ENCODE measurements around the gene FAM118B.

FAM118B gene

DNA sequence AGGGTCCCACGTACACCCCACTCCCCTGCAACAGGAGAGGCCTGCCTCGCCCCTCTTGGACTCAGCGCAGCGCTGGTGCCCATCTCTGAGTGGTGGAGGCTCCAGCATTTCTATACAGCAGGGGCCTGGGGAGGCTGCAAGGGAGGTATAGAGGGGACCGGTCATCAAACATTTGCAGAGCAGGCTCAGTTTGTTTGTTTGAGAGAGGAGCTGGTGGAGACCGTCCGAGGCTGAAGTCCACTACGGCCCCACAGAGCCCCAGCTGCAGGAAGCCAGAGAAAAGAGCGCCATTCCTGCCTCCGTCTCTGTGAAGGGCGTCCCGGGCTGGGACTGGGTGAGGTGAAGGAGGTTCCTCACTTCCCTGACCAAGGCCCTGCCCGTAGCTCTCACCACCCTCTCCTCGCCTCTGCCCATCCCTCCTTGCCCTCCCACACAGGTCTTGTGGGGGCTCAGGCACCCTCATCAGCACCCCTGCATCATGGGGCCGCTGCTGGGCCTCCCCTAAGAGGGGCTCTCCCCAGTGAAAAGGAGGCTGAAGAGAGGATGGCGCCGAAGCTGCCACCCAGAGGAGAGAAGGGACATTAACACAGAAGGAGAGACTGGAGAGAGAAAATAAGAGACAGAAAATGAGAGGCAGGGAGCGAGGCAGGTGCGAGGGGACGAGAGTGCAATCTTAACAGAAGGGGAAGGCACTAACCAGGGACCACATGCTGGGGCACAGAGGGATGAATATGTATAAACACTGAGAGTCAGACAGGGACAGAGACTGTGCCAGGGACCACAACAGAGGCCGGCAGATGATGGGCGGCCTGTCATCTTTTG, 24.7 kb upstream of the FAM118B start:
- no peak for DNase-seq

GRCh38 chr11:126188332-126189108, 23.1 kb upstream of the FAM118B start:
- DNase-seq = peak; percentile 55

GRCh38 chr11:126189109-126189929, 22.3 kb upstream of the FAM118B start:
- peak; percentile 65 for DNase-seq

DNA sequence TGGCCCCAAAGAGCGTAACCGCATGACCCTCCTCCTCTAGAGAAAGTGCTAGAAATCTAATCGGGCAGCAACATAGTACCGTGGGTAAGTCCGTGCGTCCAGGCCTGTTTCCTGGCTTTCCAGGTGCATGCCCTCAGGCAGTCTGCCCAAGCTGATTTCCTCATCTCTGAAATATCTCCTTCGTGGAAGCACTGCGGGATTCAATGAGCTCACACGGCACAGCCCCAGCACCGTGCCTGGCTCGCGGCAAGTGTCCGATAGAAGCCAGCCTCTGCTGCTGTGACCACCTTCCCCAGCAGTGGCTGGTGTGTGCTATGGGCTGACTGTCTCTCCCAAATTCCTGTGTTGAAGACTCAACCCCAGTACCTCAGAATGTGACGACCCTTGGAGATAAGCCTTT, 20.8 kb upstream of the FAM118B start:
- DNase-seq = peak; percentile 83

- DNase-seq = no peak
These were observed 20.1 kb upstream of the FAM118B start for GRCh38 chr11:126191379-126192073.

DNA sequence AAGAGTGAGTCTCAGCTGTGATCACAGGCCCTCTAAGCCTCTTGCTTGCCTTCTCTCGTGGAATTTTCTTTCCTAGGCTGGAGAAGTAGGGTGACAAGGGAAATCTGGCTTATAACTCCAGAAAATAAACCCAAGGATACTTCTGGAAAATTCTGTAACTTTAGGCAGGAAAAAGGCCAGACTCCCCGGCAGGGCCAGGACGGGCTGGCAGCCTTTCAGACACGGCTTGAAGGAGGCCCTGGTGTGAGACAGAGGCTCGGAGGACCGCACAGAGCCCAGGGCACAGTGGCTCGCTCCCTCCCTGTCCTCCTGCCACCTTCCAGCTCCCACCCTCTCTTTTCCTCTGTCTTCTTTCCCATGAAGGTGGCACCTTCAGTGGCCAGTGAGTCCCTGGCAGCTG, 19.2 kb upstream of the FAM118B start:
- no peak for DNase-seq

DNA sequence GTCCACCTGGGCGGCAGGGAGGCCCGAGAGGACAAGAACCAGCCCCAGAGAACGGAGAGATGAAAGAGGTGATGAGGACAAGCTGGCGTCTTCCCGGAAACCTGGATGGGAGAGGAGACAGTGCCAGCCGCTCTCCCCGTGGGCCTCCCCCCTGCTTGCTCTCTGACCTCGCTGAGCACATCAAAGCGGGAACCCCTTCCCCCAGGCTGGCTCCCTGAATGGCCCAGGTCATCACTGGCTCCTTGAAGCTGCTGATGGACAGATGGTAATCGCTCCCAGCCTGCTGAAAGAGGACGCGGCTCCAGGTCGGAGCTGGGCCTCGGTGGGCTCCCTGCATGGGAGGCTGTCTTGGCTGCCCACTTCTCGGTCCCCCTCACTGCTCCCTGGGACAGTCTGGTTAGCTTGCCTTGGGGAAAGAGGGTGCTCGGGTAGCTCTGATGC, 18.5 kb upstream of the FAM118B start:
- no peak for DNase-seq

DNA sequence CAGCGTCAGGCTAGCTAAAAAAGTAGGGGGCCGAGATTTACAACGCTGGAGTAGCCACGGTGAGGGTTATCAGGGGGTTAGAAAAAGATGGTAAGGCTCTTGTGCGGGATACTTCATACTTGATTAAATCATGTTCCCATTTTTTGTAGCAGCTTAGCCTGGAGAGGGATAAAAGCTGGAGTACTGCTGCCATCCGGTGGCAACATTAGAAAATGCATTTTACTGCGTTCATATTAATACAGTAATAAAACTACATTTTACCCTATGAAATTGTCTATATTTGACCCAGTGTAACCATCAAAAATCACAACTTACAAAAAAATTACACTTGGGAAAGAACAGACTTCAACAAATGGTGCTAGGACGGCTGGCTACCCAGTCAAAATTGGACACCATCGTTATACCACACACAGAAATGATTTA, 17.4 kb upstream of the FAM118B start:
- no peak for DNase-seq

GRCh38 chr11:126195119-126195518, 16.5 kb upstream of the FAM118B start:
- DNase-seq = no peak

DNA sequence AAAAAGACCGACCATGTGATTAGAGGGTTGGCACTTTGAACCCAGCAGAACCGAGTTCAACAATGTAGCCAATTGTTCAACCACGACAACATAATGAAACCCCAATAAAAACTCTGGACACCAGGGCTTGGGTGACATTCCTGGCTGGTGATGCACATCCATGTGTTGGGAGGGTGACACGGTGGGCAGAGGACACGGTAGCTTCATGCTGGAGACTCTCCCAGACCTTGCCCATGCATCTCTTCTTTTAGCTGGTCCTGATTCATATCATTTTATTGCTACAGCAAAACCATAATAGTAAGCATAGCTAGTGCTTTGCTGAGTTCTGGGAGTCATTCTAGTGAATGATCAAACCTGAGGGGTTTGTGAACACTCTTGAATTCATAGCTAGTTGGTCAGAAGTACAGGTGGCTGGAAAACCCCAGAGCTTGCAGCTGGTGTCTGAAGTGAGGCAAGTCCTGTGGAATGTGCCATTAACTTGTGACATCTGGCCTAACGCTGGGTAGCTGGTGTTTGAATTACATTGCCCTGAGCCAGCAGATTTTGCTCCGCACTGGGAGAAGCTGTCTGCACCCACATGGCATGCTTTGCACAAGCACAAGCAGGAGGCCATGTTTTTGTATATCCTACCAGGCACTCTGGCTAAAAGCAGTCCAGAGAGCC, 14.2 kb upstream of the FAM118B start:
- no peak for DNase-seq

- DNase-seq = no peak
These were observed 12.9 kb upstream of the FAM118B start for GRCh38 chr11:126198648-126199047.

DNA sequence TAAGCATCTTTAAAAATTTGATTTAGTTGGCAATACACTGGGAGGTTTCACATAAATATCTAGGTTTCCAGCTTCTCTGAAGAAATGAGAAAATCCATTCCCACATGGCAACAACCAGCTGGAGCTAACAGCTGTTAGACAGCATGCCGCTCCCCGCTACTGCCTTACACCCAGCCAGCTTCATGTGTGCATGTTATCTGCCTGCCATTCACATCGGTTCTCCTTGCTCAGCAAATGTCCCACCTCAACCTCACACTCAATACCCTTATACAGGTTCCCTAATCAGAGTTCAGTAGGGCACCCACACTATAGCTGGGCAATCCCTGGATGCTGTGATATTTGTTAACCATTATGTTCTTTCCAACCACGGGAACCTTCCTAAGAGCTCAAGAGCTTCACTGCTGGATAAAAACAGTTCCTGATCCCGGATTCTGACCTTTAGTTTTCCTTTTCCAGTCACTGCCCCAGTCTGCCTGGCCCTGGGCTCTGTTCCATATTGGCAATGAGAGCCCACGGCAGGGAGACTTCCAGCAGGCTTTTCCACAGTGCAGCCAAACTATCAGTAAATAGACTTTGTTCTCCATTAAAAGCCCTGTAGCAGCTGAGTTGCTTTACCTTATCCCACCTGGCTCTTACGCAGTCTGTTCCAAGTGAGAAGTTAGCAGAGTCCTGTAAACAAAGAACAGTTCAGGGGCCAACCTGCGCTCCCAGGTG, 8.8 kb upstream of the FAM118B start:
- no peak for DNase-seq

- DNase-seq = no peak
These were observed 6.2 kb upstream of the FAM118B start for GRCh38 chr11:126205359-126205758.

DNA sequence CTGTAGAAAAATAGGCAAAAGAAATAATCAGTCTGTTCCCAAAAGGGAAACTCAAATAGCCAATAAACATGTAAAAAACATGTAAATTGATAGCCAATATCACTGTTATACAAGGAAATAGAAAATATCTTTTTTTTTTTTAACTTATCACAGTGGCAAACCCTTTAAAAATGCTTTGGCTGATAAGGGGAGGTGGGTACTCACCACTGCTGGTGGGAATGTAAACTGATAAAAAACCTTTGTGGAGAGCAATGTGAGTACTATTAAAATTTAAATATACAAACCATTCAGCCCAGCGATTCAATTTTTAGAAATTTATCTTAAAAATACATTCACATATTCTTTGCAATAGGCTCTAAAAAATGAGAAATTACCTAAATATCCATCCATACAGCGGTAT, 3.7 kb upstream of the FAM118B start:
- no peak for DNase-seq

DNA sequence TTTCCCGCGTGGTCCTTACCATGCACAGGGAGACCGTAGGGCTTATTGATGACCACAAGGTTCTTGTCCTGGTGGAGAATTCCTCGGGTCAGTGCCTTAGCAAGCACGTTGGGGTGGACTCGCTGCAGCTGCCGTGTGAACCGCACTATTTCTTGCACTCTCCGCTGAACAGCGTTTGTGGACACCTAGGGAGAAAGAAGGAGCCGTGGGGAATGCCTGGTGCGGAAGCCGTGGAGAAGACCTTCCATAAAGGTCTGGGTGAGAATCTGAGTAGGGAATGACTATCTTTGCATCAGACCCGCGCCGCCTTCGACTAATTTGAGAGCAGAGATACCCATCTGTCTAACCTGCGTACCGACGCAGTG, 729 bp upstream of the FAM118B start:
- no peak for DNase-seq

GRCh38 chr11:126212089-126212660, 593 bp downstream of the FAM118B start:
- no peak for DNase-seq

DNA sequence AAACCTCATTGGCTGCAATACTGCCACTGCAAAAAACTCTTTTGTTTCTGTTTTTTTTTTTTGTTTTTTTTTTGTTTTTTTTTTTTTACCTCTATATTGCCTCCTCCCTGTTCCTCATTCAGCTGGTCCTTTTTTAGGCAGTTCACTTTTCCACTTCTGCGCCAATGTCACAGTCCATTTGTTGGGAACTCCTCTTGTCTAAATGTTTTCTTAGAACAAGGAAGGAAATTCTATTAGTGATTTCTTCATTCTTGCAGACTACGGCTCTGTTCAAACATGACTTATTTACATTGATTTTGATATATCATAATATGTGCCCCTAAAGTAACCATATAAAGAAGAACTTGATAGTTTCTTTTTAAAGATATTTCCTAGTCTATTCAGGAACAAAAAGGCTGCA, 2.9 kb downstream of the FAM118B start:
- no peak for DNase-seq

GRCh38 chr11:126214841-126215240, 3.3 kb downstream of the FAM118B start:
- DNase-seq = no peak

DNA sequence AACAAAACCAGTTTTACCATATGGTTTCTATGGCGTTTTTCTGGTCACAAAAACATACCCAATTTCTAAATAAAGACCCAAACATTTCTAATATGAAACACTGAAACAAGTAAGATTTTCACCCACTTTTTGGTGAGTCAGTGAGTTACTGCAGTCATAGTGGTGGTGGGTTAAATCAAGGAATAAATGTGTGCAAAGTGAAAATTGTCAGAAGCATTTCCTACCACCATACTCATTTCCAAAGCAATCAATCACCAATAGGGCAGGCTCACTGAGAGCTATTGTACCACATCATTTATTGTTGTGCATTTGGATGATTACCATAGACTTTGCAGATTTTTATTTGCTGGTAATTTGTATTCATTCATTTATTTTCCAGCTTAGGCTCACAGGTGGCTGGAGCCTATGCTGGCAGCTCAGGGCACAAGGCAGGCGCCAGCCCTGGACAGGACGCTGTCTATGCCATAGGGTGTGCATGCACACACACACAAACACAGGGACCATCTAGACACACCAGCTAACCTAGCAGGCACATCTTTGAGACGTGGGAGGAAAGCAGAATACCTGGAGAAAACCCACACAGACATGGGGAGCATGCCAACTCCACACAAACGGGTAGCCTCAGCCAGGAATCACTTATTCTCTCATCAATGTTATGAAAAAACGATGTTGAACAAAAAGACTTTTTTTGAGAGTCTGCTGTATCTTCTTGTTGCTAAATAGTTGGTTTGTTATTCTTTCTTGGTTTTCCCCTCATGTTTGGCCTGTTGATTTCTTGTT, 5.1 kb downstream of the FAM118B start:
- DNase-seq = no peak

DNA sequence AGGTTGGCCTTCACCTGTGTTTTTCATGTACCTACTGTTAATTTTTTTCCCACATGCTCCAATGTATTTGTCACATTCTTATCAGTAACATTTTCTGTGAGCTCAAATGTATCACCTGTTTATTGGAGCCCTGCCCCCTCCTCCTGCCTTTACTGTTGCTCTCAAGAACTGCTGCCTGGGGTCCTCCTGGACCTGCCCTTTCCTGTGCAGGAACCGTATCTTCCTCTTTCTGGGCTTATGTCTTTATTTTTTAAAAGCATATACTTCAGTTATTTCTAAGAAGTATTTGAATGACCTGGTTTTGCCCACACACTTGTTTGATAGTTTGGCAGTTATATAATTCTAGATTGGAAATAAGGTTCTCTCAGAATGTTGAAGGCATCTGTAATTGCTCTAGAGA, 5.9 kb downstream of the FAM118B start:
- DNase-seq = no peak

All from islet precursor cell (in vitro differentiated cells).